ENCODE data around the gene ANO4.

- TF ChIP-seq POLR2A (IDR thresholded peaks at IDR 0.05) = no peak
- TF ChIP-seq CTCF (IDR thresholded peaks at IDR 0.05) = no peak
These were observed 179.8 kb downstream of the ANO4 start for GRCh38 chr12:100974341-100974740.

Data from prostate gland (tissue), 2 donors.